HG02884 (cell line): ENCODE data around the gene RAP1A.
"Not testable (repeated sequence)": the region's sequence is repeated elsewhere in the genome, so short reads cannot be mapped to it uniquely, and the experiment has no call there.

Experiments
- ATAC-seq: cut with Tn5 transposase; IDR thresholded peaks from one replicate; pipeline ENCODE4 v1.9.1; 2021; ENCODE audit warnings: mild to moderate bottlenecking, moderate library complexity; ENCODE audit not compliant: unreplicated experiment

RAP1A gene

DNA sequence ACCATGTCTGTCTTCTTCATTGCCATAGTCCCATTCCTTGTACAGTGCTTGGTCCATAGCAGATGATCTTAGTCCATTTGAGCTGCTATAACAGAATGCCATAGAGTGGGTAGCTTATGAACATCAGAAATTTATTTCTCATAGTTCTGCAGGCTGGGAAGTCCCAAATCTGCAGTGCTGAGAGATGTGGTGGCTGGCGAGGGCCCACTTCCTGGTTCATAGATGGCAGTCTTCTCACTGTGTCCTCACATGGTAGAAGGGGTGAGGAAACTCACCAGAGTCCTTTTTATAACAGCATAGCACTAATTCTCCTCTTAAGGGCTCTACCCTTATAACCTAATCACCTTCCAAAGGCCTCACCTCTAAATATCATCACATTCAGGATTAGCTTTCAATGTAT, 23.1 kb upstream of the RAP1A start:
- no peak for ATAC-seq

DNA sequence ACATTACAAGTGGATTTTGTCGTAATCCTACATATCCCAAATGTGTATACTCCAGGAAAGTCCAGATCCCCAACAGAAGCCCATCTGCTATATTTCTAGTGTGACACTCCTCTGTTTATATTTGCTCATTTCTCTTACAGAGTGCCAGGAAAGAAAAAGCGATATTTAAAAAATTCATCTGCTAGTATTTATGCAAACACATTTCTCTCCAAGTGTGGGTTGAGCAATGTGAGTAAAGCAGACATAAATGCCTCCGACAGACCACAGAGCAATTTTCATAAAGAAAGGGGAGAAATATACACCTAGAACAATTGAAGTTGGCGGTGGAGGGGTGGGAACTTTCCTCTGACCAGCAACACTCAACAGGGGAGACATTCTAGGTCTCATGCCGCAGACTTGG, 22.2 kb upstream of the RAP1A start:
- ATAC-seq: no peak

DNA sequence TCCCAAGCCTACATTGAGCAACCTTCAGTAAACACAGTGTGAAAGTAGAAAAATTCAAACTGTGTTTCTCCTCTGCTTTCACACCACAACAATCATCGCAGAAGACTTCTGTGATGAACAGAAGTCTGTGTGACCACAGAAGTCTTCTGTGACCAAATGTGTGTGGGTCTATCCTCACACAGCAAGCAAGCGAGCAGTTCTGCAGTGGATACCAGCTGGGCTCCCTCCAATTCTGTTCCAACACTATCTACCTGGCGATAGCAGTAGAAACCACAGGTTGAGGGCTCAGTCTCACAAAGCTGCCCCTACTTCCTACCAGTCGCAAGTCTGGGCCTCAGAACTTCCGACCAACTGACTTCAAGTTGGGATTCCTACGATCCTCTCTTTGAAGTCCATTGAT, 21.0 kb upstream of the RAP1A start:
- ATAC-seq: no peak

DNA sequence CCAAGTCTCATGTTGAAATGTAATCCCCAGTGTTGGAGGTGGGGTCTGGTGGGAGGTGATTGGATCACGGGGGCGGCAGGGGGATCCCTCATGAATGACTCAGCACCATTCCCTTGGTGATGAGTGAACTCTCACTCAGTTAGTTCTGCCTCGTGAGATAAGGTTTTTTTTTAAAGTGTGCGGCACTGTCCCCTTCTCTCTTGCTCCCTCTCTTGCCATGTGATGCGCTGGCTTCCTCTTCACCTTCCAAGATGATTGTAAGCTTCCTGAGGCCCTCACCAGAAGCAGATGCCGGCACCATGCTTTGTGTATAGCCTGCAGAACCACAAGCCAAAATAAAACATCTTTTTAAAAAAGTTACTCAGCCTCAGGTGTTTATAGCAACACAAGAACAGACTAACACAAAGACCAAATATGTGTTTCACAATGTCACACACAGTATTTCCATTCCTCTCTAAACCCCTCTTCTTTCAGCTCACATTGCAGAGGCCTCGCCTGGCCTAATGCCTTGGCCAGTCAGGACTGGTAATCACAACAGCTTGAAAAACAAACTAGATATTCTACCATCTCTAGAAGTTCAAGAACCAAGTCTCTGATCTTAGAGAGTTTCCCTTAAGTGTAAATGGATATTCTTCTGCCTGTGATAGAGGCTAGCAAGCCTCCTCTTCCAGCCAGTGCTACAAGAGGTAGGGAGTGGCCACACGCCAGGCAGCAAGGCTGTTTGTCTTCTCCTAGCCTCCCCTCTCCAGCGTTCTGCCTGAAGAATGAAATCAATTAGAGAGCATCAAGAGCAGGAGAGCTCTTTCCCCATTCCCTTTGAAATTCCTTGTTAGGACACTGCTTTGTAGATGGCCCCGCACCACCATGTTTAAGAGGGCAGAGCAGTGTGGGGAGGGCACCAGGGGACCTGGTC, 19.6 kb upstream of the RAP1A start:
- ATAC-seq: peak; percentile 1

DNA sequence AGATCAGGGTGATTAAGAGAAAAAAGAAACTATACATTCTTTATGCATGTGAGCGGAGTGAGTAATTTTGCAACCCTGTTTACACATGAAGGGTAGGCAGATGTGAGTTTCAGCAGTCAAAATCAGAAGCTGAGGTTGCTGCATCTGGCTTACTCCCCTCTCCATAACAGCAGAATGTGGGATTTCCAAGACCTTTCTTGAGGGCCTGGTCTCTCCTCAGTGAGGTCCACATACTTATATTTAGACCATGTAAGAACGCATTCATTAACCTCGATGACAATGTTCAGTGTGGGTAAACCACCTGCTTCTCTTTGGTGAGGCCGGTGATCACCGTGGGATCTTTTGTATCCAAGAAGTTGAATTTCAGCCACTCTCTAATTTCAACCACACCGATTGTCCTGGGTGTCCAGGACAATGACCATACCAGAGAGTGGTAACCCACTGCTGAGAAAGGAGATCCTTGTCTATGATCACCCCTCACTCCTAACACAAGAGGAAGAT, 18.7 kb upstream of the RAP1A start:
- peak; percentile 75 for ATAC-seq

DNA sequence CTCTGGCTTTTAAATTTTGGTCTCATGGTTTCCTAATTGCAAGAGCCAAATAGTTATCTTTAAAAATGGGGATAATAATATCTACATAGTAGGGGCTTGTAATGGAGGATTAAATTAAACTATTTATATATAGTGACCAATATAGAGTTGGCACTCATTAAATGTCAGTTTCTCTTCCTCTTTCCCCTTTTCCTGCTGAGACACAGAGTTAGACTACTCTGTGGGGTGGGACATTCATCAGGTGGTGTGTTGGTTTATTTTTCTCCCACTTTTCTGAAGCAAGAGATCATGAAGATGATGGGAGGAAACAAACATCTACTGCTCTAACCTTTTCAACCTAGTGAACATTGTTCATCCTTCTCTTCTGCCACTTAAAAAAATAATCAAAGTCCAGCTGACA, 17.3 kb upstream of the RAP1A start:
- ATAC-seq: no peak

DNA sequence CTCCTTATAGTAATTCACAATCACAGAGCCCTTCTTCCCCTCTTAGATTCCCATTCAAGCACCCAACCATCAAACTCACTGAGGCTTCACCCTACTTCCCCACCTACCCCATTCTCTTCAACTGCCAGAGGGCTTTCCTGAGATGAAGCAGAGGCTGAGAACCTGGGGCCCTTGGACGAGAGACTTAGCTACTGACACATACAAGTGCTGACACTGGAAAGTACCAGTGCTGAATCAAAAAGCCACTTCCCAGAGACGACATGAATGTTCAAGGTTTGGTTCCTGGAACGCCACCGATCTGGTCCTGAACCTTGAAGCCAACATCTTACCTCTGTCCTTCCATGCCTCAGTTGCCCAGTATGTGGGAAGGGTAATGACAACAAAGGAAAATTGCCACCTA, 16.6 kb upstream of the RAP1A start:
- no peak for ATAC-seq

DNA sequence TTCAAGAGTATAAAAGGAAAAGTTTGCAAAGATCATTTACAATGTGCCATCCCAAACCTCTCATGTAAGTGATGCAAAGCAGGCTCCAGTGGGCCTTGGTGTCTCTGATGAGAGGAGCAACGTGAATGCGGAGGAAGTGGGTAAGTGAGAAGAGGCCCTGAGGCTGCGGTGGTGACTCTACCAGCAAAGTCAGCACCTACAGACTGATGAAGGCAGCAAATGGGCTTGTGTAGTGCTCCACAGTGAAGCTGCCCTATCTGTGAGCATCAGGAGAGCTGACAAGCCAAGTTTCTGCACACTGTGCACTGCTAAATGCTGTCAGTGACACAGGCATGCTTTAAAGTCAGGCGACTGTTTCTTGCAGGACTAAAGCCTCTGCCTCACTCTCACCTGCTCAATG, 15.6 kb upstream of the RAP1A start:
- peak; percentile 33 for ATAC-seq

DNA sequence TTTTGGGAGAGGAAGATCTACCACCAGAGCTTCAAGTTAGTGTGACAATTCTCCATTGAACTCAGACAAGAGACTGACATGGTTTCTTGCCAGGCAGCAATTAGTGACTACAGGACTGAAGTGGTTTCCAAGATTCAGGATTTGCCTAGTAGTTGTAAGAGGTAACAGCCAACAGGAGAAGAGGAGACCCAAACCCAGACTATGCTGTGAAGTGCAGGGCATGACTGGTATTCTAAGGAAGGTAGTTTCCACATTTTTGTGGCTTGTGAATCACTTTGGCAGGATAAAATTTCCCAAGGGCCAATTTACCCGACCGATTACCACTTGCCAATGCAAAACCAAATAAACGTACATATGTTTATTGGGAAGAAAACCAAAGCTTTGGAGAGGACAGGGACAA, 14.7 kb upstream of the RAP1A start:
- ATAC-seq: no peak

DNA sequence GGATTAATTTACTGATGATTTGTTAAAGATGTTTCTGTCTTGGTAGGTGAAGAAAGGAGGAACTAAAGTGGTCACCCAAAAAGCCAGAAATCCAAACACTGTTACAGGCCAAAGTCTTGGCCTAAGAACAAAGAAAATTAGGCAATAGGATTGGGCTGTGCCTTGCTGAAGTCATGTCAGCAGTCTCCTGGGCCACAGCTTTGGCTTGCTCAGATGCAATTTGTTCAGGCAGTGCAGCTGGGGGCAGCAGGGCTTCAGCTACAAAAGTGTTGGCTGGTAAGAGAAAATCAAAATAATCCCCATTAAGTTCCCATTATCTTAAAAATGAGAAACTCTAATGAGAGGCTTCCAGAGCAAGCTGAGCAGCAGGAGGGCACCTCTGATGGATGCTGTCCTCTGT, 14.0 kb upstream of the RAP1A start:
- no peak for ATAC-seq

DNA sequence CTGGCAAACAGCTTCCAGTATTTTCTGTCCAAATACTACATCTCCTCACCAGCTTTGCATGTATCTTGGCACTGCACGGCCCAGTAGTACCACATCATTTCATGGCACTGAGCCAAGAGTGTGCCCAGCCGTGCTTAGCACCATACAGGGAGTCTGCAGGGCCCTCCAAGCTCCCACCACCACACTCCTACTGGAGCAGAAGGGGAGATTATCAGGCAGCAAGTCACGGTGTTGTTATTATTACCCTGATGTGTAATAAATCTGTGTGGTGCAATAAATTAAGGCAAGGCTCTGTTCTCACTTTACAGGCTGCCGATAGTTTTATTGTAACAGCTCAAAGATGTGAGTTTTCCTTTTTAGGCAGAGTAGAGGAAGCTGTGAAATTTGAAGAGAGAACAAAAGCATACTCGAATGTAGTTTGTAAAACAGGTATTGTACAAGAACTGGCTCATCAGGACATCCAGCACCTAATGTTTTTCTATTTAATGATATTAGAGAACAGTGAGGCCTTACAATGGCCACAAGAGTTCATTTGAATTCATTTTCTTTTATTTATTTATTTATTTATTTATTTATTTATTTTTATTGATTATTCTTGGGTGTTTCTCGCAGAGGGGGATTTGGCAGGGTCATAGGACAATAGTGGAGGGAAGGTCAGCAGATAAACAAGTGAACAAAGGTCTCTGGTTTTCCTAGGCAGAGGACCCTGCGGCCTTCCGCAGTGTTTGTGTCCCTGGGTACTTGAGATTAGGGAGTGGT, 13.0 kb upstream of the RAP1A start:
- ATAC-seq: not testable (repeated sequence)

DNA sequence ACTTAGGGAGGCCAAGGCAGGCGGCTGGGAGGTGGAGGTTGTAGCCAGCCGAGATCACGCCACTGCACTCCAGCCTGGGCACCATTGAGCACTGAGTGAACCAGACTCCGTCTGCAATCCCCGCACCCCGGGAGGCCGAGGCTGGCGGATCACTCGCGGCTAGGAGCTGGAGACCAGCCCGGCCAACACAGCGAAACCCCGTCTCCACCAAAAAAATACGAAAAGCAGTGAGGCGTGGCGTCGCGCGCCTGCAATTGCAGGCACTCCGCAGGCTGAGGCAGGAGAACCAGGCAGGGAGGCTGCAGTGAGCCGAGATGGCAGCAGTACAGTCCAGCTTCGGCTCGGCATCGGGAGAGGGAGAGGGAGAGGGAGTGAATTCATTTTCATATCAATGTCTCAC, 11.1 kb upstream of the RAP1A start:
- not testable (repeated sequence) for ATAC-seq

DNA sequence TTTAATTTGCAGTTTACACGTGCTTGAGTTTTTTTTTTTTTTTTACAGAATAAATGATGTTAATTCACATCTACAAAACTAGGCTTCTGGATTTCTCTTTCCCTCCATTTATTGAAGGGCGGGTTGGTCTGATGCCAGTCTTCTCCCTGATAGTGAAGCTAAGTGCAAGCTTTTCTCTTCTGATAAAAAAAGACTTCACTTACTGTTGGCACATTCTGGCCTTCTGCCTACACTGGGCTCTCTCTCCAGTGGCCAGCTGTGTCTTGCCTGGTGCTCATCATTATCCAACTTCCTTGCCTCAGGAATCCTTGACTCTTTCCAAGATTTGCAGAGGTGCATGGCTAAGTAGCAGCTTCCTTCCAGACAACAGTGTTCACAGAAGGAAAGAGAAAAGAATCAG, 7.6 kb upstream of the RAP1A start:
- no peak for ATAC-seq

DNA sequence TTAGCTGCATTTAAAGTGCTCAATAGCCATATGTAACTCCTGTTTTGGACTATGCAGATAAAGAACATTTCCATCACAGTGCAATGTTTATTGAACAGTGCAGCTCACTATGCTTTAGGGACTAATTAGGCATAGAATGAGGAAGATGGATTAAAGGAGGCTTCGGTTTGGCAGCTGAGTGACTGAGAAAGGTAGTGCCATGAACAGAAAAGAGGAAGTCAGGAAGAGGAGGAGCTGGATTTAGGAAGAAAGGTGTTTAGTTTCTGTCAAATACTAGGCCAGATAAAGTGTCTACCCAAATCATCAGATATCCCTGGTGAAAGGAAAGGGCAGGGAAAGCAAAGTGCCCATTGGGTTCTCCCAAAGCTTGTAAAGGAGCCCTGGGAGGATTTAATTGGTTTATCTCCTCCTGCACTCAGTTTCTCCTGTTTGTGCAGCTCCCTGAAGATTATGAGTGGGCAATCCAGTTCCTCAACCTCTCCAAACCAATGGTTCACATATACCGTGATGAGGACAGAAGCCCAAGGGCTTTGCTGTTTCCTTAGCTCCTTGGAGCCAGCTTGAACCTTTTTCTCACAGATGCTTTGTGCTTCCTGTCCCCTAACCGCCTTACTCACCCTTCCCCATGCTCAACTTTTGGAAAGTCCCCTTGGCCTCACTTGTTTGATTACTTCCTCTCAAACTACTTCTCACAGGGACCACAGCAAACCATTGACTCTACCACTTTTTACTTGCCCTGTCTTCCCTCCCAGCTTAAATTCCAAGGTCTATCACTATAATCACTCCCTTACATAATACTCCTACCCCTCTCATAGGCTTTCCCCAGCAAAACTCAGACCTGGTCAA, 3.5 kb upstream of the RAP1A start:
- ATAC-seq: peak; percentile 46

DNA sequence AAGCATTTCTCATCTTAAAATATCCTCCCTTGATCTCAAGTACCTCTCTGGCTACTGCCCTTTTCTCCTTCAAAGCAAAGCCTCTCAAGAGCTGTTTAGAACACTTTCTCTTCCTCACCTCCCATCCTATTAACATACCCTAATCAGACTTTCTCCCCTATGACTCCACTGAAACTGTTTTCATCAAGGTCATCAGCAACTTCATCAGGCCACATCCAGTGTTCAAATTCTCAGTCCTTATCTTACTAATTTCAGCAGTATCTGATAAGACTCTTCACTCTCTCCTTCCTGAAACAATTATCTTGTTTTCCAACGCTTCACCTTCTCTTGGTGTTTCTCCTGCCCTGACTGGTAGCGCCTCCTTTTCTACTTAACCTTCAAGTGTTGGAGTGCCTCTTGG, 1.5 kb upstream of the RAP1A start:
- no peak for ATAC-seq

DNA sequence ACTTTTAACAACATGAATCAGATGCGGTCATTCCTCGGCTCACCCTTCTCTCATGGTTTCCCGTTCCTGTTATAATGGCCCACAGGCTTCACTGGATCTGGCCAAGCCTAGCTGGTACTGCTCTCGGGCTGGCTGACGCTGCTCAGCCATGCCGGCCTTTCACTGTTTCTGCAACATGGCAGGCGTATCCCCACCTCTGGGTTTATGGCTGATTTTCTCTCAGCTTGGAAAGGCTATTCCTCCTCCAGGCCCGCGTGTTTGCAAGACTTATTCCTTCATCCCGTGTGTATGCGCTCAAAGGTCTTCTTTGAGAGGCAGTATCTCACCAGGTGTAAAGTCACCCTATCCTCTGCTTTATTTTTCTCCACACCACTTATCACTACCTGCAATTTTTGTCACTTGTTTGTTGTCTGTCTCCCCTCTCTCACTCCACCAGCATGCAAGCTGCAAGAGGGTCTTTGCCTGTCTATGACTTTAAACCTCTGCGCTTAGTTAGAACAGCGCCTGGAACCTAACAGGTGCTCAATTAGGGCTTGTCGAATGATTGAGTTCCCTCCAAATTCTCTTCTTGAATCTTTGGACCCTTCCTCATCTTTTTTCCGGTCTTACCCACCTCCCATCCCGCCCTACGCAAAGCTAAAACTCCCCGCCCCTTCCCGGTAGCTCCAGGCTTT, 491 bp upstream of the RAP1A start:
- peak; percentile 7 for ATAC-seq

DNA sequence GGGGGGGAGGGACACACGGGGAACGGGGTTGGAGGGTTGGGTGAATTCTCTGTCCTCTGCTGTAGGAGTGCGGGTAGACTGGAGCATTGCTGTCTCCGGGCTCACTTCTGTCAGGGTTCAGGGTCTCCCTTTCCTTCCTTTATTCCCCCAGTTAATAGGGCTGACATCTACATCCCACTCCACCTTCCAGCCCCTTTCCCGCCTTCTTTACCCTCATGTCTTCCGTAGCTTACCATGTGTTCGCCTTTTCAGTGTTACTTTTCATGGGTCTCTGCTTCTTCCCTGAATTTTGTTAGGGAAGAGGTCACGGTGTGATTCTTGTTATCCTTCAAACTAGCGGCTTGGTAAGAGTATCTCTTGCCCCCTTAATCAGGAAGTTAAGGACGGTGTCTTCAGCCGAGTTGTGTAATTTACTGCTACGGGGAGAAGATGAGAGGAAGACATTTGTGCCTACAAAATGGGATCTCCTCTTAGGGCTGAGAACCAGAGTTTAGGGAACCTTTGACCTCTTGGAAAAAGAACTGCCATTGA, 917 bp downstream of the RAP1A start:
- ATAC-seq: no peak

DNA sequence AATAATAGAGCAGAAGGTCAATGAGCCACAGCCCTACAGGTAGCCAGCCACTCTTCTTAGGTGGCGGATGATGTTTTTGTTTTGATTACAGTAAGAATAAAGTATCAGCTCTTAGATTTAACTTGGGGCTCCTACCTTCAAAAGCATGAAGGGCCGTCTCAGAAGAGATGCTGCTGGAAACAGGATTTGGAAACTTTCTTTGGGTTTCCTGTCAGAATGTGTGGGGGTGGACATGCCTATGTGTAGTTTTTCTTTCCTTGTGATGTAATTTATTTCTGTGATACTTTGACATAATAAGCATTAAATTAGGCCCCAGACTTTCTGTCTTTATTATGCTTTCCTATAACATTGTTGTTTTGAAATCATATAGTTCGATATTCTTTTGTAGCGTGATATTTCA, 1.5 kb downstream of the RAP1A start:
- no peak for ATAC-seq

DNA sequence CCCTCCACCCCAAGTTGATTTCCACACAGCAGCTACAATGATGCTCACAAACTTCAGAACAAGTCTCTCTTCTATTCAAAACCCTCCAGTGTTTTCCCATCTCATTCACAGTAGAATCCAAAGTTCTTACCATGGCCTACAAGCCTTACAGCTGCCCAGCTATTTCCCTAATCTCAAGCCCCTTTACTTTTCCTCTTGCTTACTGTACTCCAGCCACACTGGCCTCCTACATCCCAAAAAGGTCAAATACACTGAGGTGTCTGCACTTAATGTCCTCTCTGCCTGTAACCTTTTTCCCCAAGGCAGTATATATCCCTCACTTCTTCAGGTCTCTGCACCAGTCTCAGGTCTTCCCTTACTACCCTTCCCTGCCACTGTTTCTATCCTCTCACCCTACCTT, 2.6 kb downstream of the RAP1A start:
- ATAC-seq: no peak

DNA sequence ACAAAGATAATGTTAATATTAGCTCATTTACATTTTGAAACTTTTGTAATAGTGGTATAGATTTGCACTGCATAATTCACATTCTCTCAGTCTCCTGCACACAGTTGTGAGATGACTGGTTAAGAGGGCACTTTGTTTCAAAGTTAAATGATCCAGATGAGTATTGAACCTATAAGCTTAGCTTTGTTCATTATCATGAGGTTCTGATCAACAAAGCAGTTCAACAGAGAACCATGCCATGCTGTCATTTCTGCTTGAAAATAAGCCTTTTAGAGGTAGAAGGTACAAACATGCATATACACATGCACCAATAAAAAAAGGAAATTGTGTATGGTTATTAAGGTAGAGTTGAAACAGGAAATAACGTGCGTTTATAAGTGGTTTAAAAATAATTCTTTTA, 4.8 kb downstream of the RAP1A start:
- no peak for ATAC-seq
